ENCODE data around the gene IL16.

Gene IL16

DNA sequence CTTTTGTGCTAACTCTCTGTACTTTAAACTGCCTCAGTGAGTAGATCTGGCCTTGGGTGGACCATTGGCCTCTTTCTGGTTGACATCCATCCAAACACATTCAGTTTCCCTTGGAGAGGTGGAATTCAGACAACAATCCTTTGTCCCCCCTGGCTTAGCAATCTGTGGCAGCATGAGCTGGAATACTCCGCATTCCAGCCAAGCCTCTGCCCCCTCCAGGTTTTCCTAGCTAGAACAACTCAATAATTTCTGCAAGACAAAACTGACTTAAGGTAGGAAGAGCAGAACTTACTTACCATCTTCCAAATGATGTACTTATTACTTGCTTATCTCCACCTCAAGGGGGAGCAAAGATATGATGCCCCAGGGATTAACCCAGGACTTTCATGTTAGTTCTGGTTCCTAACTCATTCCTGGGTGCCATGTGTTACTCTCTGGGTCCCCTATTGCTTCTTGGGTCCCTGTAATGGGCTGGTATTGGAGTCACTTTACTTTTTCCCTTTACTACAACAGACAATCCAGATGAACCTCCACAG is 21.8 kb upstream of the IL16 start:
- no peak for DNase-seq (ENCODE audit: low read depth)

- no peak for DNase-seq (ENCODE audit: low read depth)
Observed at GRCh38 chr15:81175496-81175895, 21.2 kb upstream of the IL16 start.

GRCh38 chr15:81176291-81176893 is 20.3 kb upstream of the IL16 start:
- DNase-seq (ENCODE audit: low read depth), result no peak

GRCh38 chr15:81178365-81178764 is 18.3 kb upstream of the IL16 start:
- no peak for DNase-seq (ENCODE audit: low read depth)

DNA sequence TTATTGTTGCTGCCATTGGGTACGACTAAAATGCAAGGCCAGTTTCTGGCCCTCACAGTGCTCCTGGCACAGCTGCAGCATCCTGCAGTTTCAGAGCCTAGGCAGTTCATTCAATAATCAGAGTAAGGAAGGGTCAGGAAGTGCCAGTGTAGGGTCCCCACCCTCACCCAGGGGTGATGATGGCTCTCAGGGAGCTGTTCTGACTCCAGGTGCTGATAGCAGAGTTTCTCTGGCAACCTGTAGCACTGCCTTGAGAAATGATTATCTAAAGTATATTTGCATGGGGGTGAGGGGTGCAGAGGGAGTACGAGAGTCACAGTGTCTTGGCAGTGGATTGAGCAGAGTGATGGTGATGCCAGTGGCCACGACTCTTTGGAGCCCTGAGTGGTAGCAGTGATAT is 15.5 kb upstream of the IL16 start:
- DNase-seq (ENCODE audit: low read depth), result no peak

GRCh38 chr15:81182031-81182755 is 14.5 kb upstream of the IL16 start:
- no peak for DNase-seq (ENCODE audit: low read depth)

- DNase-seq (ENCODE audit: low read depth), result no peak
Observed at GRCh38 chr15:81182756-81183438, 13.8 kb upstream of the IL16 start.

DNA sequence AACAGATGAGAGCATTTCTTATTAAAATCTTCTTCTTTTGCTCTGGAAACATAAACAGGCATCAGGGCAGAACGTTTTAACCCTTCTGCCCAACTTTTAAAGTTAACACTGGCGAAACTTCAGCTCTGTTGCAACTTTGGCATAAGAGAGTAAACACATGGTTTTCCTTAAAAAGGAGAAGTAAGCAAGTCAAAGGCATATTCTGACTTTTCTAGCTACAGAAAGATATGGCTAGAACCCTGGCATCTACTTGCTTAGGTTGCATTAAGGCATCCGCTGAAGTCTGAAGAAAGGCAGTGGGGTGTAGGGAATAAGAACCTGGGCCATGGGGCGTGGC is 13.3 kb upstream of the IL16 start:
- DNase-seq (ENCODE audit: low read depth), result no peak

GRCh38 chr15:81184188-81184587 is 12.5 kb upstream of the IL16 start:
- DNase-seq (ENCODE audit: low read depth), result no peak

DNA sequence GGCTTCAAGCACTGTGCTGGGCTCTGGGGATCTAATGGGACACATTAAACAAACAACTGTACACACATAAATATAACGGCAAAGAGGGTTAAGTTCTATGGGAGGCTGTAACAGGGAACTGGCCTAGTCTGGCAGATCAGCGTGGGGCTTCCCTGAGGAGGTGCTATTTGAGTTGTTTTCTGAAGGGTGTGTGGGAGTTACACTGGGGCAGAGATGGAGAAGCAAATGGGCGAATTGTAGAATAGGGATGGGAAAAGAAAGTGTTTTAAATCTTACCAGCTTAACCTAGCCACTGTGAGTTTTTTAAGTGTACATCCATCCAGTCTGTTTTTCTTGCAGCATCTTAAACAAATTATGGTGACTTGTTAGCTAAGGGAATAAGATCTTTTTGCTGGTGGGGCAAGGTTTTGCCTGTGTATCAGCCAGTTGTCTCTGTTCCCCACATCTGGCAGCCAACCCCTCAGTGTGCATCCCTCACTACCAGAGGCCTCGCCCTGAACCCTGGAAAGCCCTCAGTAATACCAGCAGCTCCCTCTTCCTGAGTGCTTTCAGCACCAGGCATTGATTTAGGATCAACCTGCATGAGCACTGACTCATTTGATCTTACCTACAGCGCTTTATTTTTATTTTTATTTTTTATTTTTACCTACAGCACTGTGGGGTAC is 10.9 kb upstream of the IL16 start:
- no peak for DNase-seq (ENCODE audit: low read depth)

DNA sequence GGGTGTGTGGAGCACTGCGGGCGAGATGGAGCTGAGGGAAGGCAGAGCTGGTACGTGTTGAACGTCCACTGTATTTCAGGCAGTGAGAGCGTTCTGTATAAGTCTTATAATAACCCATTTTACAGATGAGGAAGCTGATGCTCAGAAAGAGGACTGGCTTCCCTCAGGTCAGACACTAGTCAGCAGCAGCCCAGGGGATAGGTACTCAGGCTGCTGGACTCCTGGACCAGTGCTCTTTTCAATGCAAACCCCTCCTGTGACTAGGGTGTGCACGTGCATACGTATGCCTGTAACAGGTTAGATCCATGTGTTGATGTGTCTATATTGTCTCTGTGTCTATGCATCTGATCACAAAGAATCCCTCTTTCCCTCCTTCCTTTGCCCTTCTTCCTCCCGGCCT is 8.3 kb upstream of the IL16 start:
- no peak for DNase-seq (ENCODE audit: low read depth)

- no peak for DNase-seq (ENCODE audit: low read depth)
Observed at GRCh38 chr15:81189583-81190283, 6.9 kb upstream of the IL16 start.

DNA sequence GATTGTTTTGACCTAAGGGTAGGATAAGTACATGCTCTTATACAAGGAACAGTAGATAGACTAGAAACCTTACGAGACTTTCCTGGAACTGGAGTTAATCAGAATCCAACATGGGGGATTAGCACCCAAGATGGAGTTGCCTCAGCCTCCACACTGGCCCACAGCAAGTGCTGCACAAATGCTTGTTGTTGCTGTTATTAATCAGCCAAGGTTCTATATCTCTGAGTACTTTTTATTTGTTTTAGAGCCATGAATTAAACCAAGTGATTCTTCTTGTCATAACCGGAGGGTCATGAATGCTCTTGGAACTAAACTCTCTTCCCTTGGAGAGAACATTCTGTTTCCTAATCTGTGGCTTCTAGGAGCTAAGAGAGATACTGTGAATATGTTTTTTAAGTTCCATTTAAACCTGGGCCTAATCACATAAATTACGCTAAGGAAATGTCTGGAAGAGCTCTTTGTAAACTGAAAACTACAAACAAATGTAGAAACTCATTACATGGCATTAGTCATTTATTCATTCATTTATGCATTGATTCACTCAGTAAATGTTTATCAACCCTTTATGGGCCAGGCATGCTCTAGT is 5.7 kb upstream of the IL16 start:
- DNase-seq (ENCODE audit: low read depth), result no peak

- no peak for DNase-seq (ENCODE audit: low read depth)
Observed at GRCh38 chr15:81191701-81192100, 5.0 kb upstream of the IL16 start.

DNA sequence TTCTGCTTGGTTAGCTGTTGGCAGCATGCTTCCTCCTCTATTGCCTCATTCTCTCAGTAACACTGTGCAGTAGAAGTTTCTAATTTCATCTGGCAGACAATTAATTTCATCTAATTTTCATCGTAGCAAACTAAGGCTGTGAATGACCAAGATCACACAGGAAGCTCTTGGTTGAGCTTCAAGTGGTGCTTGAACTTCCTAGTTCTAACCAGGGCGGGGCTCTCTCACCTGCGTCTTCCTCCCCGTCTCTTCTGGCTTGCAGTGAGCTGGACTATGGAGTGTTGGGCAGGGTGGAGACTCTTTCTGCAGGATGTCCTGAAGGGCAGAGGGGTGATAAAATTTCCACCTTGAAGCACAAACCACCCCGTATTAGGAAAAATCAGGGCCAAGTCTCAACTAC is 2.0 kb upstream of the IL16 start:
- no peak for DNase-seq (ENCODE audit: low read depth)

DNA sequence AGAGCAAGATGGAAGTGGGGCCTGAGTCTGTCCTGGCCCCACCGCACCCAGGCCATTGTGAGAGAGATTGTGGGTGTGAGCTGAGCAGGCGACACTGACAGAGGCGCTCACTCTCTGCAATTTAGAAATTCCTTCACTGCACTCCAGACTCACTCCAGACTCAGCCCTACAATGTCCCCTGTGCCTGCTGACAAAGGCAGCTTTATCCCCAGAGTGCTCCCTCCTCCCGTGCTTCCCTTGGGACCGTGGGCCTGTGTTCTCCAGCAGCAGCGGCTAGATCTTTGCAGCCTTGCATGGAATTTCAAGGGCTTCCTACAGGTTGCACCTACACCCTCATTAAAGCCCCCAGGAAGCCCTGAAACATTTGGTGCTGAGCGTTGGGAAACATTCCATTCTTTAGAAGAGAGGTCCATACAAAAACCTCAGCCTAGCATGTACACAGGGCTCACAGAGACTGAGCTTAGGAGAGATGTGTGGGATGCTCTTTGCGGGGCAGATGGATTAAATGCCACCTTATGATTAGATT is 1.3 kb upstream of the IL16 start:
- DNase-seq (ENCODE audit: low read depth), result no peak

DNA sequence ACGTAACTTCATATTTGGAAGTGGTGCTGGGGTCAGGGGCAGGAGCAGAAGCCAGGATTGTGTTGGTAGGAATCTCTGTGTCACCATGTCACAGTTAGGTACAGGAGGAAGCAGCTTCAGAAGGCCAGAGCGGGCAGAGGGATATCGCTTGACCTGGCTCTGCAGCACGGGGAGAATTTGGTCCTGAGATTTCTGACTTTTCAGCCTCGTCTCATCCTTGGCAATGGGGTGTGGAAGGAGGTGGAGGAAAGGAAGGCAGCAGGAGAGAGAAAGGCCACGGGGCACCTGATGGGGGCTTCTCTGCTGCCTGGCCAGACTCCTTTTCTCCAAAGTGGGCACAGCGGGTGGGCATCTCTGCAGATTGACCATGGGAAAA is 564 bp downstream of the IL16 start:
- DNase-seq (ENCODE audit: low read depth), result no peak

DNA sequence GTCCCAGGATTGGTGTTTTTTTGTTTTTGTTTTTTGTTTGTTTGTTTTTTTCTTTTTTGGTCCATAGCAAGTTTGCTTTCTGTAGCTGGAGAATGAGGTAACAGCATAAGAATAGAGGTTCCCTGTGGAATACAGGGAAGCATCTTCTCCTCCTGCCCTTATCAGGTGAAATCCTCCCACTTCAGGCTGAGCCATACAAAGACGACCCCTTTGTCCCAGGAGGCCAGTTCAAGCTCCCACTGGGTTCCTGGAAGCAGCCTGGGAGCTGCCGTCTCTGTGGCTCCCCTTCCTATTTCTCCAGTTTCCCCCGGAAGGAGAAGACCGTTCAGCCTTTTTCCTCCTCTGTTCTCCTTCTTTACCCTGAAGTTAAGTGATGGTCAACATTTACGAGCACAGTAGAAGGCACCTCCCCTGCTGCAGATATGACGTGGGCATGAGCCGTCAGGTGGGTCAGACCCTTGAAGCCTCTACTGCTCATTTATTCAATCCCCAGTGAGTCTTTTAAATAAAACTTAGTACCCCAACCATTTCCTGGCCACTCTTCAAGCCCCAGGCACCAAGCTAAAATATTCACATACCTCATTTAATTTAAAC is 1.1 kb downstream of the IL16 start:
- no peak for DNase-seq (ENCODE audit: low read depth)

GRCh38 chr15:81199031-81199779 is 2.5 kb downstream of the IL16 start:
- DNase-seq (ENCODE audit: low read depth), result no peak

- DNase-seq (ENCODE audit: low read depth), result no peak
Observed at GRCh38 chr15:81206018-81206417, 9.3 kb downstream of the IL16 start.
